ENCODE data around the gene PROX1. TPM values are rescaled to one million over a fixed set of nuclear protein-coding genes. Genes with fewer than 3 reads are reported as not detected.

Gene PROX1
- total RNA-seq, 4 donors from 2014 or later, result 0.15 to 3.8 (median 0.66) TPM

DNA sequence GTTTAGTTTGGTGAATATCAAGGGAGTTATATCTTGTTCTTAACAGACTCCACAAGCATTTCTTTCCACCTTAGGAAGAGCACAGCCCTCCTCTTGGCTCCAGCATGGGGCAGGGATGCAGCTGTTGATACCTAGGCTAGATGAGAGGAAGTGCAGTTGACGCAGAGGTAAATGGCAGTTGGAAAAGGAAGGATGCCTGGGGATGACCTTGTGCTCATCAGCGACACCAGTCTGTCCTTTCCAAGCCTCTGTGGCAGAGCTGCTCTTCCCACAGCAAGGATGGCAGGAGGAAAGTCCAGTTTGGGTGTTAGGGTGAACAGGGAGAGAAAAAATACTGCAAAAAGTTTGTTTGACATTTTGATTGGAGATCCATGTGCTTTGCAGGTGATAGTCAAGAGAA, 6.2 kb downstream of the PROX1 start:
- Histone ChIP-seq H3K36me3 (no peaks in the 10 kb centered on the region), H3K4me3 (no peak overlapping the region), H3K9me3 (no peaks in the 10 kb centered on the region), H3K27ac (no peak overlapping the region), H3K27me3 (peaks cover 0 to 60% (median 5%) of the 10 kb centered on the region in 4 donors), H3K4me1 (peaks cover 6 to 11% (median 8%) of the 10 kb centered on the region in 3 donors)
- intact Hi-C loops (cut with DNase I), result no loop called here
- no peak for DNase-seq
- TF ChIP-seq, protein P1, sequence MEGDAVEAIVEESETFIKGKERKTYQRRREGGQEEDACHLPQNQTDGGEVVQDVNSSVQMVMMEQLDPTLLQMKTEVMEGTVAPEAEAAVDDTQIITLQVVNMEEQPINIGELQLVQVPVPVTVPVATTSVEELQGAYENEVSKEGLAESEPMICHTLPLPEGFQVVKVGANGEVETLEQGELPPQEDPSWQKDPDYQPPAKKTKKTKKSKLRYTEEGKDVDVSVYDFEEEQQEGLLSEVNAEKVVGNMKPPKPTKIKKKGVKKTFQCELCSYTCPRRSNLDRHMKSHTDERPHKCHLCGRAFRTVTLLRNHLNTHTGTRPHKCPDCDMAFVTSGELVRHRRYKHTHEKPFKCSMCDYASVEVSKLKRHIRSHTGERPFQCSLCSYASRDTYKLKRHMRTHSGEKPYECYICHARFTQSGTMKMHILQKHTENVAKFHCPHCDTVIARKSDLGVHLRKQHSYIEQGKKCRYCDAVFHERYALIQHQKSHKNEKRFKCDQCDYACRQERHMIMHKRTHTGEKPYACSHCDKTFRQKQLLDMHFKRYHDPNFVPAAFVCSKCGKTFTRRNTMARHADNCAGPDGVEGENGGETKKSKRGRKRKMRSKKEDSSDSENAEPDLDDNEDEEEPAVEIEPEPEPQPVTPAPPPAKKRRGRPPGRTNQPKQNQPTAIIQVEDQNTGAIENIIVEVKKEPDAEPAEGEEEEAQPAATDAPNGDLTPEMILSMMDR (IDR thresholded peaks at IDR 0.05), result no peak
- TF ChIP-seq POLR2A (IDR thresholded peaks at IDR 0.05), result no peak
- 40 to 43% methylated on average over 2 of the region's 2 CpGs for WGBS, 2 donors

DNA sequence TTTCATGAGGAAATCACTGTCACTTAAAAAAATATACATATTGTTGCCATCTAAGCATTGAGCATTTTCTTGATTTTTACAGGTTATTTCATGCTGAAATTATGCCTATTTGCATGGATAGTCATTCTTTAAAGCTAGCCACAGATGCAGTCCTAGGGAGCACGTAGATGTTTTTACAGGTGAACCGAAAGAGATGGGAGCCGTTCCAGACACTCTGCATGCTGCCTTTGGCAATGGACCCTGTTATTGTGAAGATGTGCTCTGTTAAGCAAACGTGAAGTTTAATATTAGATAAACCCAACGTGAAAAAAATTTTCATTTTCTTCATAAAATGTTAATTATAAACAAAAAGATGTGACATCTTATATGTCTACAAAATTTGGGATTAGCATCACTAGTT, 7.1 kb downstream of the PROX1 start:
- intact Hi-C loops (cut with DNase I), result no loop called here
- DNase-seq, result no peak
- peaks cover 0 to 1% (median 0%) of the 10 kb centered on the region in 3 donors for H3K4me1 ChIP-seq
- no peaks in the 10 kb centered on the region for H3K36me3 ChIP-seq
- TF ChIP-seq, protein P1 (IDR thresholded peaks at IDR 0.05), result no peak
- TF ChIP-seq POLR2A (IDR thresholded peaks at IDR 0.05), result no peak
- no peak overlapping the region for H3K27ac ChIP-seq
- no peak overlapping the region for H3K4me3 ChIP-seq
- H3K27me3 ChIP-seq, result peaks cover 0 to 50% (median under 1%) of the 10 kb centered on the region in 4 donors
- WGBS, 2 donors, result 60 to 72% methylated on average over 5 of the region's 5 CpGs
- H3K9me3 ChIP-seq, result no peaks in the 10 kb centered on the region

DNA sequence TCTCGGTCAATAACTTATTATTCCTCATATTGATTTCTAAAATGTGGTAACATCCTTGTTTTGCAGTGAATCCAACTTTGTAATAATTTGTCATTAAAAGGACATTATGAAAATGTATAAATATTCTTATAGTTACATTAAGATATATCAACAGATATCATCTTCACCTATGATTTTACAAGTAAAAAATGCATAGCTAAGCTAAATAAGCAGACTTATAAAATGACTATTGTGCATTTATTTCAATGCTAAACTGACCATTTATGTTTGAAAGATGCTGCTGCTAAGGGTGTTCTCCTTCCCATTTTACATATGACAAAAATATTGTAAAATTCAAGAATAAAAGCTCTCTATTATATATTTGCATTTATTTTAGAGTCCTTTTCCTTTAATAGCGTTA, 7.8 kb downstream of the PROX1 start:
- DNase-seq, result no peak
- Histone ChIP-seq H3K27me3 (peaks cover 0 to 43% (median 0%) of the 10 kb centered on the region in 4 donors), H3K4me1 (no peaks in the 10 kb centered on the region), H3K36me3 (no peaks in the 10 kb centered on the region), H3K4me3 (no peak overlapping the region), H3K27ac (no peak overlapping the region), H3K9me3 (no peaks in the 10 kb centered on the region)
- TF ChIP-seq POLR2A (IDR thresholded peaks at IDR 0.05), result no peak
- TF ChIP-seq, protein P1 (IDR thresholded peaks at IDR 0.05), result no peak
- intact Hi-C loops (cut with DNase I), result no loop called here
- 74 to 77% methylated on average over 2 of the region's 2 CpGs for WGBS, 2 donors

DNA sequence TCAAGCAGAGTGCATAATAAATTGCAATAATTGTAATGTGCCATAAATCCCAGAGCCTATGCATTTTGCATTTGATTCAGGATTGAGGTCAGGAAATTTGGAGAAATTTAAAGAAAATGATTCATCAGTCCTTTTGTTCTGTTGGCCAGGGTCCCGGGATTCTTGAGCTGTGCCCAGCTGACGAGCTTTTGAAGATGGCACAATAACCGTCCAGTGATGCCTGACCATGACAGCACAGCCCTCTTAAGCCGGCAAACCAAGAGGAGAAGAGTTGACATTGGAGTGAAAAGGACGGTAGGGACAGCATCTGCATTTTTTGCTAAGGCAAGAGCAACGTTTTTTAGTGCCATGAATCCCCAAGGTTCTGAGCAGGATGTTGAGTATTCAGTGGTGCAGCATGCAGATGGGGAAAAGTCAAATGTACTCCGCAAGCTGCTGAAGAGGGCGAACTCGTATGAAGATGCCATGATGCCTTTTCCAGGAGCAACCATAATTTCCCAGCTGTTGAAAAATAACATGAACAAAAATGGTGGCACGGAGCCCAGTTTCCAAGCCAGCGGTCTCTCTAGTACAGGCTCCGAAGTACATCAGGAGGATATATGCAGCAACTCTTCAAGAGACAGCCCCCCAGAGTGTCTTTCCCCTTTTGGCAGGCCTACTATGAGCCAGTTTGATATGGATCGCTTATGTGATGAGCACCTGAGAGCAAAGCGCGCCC, 8.7 kb downstream of the PROX1 start:
- TF ChIP-seq POLR2A (IDR thresholded peaks at IDR 0.05), result no peak
- TF ChIP-seq, protein P1 (IDR thresholded peaks at IDR 0.05), result no peak
- Histone ChIP-seq H3K4me1 (no peaks in the 10 kb centered on the region), H3K27me3 (peaks cover 0 to 35% (median 0%) of the 10 kb centered on the region in 4 donors), H3K9me3 (no peaks in the 10 kb centered on the region), H3K27ac (peak overlapping the region in 1 of 4 donors; percentile 26), H3K36me3 (no peaks in the 10 kb centered on the region), H3K4me3 (peak overlapping the region in 2 of 4 donors; percentile 4 to 33)
- intact Hi-C loops (cut with DNase I), result no loop called here
- 58 to 66% methylated on average over 13 to 14 of the region's 15 CpGs for WGBS, 2 donors
- no peak for DNase-seq

DNA sequence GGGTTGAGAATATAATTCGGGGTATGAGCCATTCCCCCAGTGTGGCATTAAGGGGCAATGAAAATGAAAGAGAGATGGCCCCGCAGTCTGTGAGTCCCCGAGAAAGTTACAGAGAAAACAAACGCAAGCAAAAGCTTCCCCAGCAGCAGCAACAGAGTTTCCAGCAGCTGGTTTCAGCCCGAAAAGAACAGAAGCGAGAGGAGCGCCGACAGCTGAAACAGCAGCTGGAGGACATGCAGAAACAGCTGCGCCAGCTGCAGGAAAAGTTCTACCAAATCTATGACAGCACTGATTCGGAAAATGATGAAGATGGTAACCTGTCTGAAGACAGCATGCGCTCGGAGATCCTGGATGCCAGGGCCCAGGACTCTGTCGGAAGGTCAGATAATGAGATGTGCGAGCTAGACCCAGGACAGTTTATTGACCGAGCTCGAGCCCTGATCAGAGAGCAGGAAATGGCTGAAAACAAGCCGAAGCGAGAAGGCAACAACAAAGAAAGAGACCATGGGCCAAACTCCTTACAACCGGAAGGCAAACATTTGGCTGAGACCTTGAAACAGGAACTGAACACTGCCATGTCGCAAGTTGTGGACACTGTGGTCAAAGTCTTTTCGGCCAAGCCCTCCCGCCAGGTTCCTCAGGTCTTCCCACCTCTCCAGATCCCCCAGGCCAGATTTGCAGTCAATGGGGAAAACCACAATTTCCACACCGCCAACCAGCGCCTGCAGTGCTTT, 9.4 kb downstream of the PROX1 start:
- H3K4me3 ChIP-seq, result peak overlapping the region in 2 of 4 donors; percentile 4 to 33
- H3K4me1 ChIP-seq, result no peaks in the 10 kb centered on the region
- TF ChIP-seq, protein P1 (IDR thresholded peaks at IDR 0.05), result no peak
- TF ChIP-seq POLR2A (IDR thresholded peaks at IDR 0.05), result no peak
- peak overlapping the region in 1 of 4 donors; percentile 26 for H3K27ac ChIP-seq
- H3K36me3 ChIP-seq, result no peaks in the 10 kb centered on the region
- H3K9me3 ChIP-seq, result no peaks in the 10 kb centered on the region
- no peak for DNase-seq
- peaks cover 0 to 28% (median 0%) of the 10 kb centered on the region in 4 donors for H3K27me3 ChIP-seq
- intact Hi-C loops (cut with DNase I), result no loop called here
- WGBS, 2 donors, result 87% methylated on average over 21 to 24 of the region's 24 CpGs

Measured in esophagus squamous epithelium (tissue), 5 donors.